B cell (primary cell): Measurements from ENCODE around the gene STAB1.

ENCODE experiments used
- EZH2 ChIP-seq: IDR thresholded peaks from 2 replicates; pipeline ENCODE4 v1.6.1; 2012; ENCODE audit warnings: borderline replicate concordance, low read depth, mild to moderate bottlenecking, moderate library complexity, low read length; ENCODE audit not compliant: insufficient read depth, poor library complexity, severe bottlenecking
- TF ChIP-seq, protein P1 (sequence below): fragments of 200-600 bp; IDR thresholded peaks from one replicate; pipeline ENCODE4 v1.8.0; 2022; ENCODE audit warnings: antibody characterized with exemption, mild to moderate bottlenecking

DNA sequence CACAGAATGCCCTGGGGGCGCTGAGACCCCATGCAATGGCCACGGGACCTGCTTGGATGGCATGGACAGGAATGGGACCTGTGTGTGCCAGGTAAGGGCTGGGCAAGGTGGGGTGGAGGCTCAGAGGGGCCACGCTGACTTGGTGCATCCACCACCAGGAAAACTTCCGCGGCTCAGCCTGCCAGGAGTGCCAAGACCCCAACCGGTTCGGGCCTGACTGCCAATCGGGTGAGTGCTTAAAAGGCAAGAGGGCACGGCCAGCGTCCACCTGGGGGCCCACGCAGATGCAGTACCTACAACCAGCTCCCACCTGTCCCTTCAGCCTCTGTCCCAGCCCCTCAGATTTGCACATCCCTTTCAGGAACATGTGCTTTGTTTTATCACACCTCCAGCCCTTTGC lies 6.9 kb downstream of the STAB1 start:
- TF ChIP-seq, protein P1, sequence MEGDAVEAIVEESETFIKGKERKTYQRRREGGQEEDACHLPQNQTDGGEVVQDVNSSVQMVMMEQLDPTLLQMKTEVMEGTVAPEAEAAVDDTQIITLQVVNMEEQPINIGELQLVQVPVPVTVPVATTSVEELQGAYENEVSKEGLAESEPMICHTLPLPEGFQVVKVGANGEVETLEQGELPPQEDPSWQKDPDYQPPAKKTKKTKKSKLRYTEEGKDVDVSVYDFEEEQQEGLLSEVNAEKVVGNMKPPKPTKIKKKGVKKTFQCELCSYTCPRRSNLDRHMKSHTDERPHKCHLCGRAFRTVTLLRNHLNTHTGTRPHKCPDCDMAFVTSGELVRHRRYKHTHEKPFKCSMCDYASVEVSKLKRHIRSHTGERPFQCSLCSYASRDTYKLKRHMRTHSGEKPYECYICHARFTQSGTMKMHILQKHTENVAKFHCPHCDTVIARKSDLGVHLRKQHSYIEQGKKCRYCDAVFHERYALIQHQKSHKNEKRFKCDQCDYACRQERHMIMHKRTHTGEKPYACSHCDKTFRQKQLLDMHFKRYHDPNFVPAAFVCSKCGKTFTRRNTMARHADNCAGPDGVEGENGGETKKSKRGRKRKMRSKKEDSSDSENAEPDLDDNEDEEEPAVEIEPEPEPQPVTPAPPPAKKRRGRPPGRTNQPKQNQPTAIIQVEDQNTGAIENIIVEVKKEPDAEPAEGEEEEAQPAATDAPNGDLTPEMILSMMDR = no peak
- no peak for TF ChIP-seq EZH2
